DMS 273 (cell line): ENCODE results near the gene DBNDD2.
A peak's percentile ranks its signal among the peaks of the same experiment; 100 is the strongest.

ENCODE experiments used
- DNase-seq: peaks from one replicate; lab custom pipeline; 2025; ENCODE audit not compliant: unreplicated experiment; lab: John Stamatoyannopoulos, UW

The DBNDD2 gene, protein sequence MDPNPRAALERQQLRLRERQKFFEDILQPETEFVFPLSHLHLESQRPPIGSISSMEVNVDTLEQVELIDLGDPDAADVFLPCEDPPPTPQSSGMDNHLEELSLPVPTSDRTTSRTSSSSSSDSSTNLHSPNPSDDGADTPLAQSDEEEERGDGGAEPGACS

DNA sequence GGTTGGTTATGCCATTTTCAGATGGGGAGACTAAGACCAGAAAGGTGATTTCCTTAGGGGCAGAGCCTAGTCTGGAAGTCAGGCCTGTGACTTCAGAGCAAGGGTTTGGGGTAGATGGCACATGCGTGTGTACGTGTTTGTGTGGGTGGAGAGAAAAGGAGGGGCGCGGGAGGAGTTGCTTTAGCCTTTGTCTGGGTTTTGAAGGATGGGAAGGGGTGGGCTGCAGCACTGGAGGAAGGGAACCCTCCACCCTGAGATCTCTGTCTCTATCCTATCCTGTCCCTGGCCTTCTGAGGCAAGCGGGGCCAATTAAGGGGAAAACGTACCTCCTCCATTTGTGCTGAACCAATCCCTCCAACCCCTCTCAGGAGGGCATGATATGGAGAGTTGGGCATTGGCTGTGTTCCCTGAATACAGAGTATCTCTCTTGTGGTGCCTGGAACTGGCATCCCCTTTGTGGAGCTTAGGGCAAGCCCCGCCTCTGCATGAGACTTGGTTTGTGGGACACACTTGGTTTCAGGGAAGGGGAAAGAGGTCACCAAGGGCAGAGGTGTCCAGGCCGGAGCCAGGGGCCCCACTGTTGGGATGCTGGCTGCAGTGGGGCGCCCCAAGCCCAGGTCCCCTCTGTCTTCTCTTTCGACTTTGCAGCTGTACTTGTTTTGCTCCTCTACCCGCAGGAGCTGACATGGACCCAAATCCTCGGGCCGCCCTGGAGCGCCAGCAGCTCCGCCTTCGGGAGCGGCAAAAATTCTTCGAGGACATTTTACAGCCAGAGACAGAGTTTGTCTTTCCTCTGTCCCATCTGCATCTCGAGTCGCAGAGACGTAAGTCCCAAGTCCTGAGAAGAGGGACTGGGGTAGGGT, at the start of gene DBNDD2:
DBNDD2 (plus strand) TSS at position 507 of the 863 bp plus-strand sequence; CDS start at position 686, 179 bp downstream.
- no peak for DNase-seq

DNA sequence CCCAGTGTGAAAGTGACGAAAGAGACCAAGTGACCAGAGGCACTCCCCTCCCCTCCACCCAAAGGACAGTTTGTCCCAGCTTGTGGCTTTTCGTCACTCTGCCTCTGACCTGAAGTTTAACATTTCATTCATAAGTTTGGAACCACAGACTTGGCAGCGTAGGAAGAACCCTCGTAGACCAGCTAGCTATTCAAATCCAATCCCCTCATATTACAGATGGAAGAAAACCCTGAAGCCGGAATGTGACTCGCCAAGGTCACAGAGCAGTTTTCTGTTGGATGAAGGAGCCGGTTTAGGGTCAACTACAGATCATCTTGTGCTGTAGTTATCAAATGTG, 49.1 kb upstream of the DBNDD2 start:
- no peak for DNase-seq

DNA sequence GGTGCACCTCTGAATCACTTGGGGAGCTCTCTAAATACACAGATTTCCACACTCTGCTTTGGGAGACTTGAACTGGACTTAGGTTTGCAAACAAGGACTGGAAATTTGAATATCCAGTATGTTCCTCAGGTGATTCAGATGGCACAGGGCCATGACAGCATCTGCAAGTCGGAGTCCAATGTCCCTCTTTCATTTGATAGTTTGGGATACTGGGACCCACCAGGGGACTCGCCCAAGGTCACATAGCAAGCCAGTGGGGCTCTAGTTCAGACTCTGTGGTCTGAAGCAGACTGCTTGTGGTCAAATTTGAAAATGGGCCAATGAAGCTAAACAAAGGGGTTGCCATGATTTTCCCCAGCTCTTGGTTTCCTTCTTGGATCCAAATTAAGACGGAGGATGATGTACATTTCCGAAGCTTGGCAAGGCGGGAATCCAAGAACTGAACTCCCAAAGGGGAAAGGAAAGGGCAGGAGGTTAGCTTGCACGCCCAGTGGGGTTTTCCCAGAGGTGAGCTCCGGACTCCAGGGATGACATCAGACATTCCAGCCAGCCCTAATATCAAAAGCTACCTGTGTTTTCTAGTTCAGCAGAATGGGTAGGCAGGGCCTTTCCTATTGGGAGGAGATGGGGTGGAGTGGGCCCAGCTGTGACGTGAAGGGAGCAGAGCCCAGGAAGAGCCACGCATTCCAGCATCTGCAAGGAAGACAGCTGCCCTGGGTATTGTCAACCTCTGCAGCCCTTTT, 48.5 kb upstream of the DBNDD2 start:
- DNase-seq, result no peak

DNA sequence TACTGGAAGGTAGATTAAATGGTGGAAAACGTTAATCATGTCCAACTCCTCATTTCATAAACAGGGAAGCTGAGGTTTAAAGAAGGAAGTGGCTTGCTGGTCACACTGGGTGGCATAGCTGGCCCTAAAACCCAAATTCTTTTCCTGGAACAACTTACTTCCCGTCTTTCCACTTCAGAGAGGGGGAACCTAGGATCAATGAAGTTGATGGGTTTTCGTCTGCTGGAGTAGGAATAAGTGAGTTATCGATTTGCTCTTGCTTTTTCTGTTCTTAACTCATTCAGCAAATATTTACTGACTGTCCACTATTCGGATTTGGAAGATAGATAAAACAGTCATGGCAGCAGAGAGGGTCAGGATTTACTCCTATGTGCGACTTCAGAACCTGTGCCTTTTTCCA, 46.3 kb upstream of the DBNDD2 start:
- DNase-seq, result no peak

DNA sequence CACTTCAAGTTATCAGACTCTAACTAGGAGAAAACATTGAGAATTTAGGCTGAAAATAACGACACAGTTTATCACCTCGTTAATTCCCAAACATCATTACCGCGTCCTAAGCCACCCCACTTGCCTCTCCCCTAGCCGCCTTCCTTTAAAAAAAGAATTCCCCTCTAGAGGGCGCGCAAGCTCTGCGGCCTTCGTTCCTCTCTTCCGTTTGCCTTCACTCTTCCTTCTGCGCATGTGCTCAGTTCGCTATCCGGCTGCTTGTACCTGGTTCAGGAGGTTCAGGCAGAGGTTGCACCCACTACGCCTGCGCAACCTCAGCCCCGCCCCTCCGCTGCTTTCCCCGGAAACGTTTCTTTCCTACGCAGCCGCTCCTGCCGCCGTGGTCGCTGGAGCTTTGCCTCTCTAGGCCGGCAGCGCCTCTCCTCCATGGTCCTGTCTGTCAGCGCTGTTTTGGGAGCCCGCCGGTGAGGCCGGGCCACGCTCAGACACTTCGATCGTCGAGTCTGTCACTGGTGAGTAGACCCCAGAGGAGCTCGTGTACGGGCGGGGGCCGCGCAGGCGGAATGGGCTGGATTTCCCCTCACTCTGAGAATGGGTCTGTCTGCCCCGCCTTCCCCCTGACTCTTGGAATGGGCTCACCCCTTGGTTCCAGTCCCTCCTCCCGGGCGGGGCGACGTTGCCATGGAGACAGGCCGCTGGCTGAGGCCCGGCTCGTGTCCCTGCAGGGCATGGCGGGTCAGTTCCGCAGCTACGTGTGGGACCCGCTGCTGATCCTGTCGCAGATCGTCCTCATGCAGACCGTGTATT, 45.1 kb upstream of the DBNDD2 start, which contains the start of gene SYS1:
SYS1 (plus strand) TSS at position 353 of the 807 bp plus-strand sequence; CDS start at position 729, 376 bp downstream.
- peak; percentile 98 for DNase-seq

DNA sequence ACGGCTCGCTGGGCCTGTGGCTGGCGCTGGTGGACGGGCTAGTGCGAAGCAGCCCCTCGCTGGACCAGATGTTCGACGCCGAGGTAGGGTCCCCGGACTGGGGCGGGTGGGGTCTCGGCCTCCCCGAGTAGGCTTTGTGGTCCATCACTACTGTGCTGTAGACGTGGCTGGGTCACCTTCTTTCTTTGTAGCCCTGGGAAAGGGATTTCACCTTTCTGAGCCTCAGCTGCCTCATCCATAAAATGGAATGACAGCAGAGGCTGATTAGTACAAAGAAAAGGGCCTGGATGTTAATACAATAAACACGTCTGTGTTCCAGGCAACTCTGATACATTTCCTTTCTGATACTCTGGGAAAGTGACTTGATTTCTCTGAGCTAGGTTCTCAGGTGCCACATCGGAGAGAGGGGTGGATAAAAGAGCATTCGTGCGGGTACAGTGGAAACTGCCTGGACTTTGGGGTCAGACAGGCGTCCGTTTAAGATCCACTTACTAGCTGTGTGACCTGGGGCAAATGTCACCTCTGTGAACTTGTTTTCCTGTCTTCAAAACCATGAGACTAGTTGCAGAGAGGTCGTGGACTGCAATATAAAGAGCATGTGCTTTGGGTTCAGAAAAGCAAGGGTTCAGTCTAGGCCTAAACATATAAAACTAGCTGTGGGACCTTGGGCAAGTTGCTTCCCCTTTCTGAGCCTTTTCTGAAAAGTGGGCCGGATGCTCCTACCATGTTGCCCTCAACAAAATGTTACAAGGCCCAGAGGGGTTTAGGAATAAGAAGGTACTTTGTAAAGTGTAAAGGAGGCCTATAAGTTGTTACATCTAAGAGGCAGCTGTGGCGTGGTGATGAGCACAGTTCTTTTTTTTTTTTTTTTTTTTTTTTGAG, 44.2 kb upstream of the DBNDD2 start:
- DNase-seq, result no peak

DNA sequence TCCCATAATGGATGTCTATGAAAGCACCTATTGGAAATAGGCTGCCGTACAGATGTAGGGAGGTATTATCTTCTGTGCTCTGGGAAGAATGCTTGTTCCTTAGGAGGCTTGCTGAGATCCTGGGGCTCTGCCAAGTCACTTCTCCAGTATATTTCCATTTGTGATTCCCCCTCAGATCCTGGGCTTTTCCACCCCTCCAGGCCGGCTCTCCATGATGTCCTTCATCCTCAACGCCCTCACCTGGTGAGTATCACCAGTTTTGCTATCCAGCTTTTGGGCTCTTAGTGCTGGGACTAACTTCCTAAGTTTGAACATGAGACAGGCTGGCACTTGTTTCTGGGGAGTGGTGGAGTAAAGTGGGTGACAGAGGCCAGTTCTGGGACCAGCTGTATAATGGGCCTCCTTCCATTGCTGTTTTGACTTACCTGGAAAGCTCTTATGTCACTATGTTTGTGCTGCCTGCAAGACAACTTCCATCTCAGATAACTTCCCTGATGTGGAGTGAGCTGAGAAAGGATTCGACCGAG, 42.6 kb upstream of the DBNDD2 start:
- no peak for DNase-seq

DNA sequence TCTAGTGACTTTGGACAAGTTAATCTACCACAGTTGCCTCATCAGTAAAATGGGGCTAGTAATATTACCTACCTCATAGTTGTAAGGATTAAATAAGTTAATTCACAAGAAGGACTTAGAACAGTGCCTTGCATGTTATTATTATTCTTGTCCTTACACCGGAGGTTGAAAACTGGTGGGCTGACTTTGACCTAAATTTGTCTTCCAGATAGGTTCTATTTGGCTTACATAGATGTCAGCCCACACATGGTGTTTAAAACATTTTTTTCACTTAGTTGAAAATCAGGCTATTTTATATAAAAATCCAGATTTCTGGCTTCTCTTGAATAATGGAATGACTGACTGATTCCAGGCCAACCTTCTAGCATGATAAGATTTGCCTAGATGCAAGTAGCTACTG, 41.9 kb upstream of the DBNDD2 start:
- DNase-seq, result no peak

DNA sequence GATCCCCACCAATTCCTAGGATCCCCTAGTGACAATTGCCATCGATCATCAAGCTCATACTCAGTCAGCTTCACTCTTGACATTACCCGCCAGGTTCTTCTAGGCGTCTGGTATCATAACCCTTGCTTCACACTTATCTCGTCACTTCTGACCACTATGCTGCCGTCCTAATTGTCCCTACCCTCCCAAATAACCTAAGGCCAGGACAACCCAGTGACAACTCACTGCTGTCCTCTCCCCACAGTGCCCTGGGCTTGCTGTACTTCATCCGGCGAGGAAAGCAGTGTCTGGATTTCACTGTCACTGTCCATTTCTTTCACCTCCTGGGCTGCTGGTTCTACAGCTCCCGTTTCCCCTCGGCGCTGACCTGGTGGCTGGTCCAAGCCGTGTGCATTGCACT, 41.5 kb upstream of the DBNDD2 start:
- DNase-seq, result no peak

DNA sequence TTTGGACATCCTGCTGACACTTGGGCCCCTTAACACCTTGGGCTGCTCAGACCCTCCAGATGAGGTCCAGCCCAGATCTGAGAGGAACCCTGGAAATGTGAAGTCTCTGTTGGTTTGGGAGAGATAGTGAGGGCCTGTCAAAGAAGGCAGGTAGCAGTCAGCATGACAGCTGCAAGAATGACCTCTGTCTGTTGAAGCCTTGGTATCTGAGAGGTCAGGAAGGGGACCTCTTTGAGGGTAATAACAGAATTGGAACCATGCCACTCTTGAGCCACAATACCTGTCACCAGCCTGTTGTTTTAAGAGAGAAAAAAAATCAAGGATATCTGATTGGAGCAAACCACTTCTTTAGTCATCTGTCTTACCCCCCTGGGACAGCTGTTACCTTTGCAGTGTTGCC, 41.0 kb upstream of the DBNDD2 start:
- DNase-seq, result no peak

DNA sequence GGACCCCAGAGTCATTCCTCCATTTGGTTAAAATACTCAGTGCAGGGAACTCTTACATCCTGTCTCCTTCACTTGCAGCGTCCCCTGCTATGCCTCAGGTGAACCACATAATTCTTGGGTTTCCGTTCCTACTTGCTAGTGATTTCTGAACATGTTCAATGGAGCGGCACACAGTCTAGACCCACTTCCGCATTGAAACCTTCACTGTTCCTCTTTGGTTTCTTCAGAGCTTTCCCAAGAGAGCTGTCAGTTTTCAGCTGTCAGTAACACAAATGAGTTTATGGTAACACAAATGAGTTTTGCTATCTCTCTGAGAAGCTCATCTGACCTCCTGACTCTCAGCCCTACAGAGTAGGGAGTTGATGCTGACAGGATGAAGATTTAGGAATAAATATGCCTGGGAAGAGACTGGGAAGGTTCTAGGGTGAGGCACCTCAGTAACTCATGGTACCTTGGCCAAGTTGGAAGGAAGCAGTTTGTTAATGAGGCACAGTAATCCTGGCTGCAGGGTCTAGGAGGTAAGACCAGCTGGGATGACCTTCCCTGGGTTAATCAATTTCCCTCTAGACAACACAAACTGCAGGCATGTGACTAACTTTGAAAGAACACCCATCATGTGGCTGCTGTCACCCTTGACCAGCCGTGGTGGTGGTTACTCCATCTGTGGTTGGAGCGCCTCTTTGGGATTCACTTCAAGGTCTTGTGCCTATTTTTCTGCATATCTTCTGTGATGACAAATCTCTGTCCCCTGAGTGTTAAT, 39.7 kb upstream of the DBNDD2 start:
- DNase-seq, result no peak

DNA sequence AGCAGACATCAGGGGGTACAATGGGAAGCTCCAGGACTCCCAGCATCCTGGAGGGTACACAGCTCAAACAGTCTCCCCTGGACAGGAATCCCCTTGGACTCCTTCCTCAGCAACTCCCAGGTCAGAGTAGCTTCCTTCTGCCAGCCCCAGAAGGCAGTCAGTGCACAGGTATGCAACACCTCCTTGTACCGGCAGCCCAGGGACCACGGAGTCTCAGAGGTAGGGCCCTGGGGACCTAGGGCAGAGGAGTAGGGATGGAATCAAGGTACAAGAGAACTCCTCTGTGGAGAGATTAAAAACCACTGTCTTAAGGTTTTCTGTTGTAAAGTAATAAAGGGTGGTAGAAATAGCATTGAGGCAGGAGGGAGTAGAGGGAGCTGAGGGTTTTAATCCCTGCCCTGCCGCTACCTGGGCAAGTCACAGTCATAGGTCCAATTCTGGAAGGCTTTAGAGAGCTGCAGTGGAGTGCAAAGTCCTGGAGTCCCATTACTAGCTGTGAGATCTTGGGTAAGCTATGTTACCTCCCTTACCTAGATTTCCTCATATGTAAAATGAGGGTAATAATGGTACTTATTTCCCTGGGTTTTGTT, 37.4 kb upstream of the DBNDD2 start:
- DNase-seq, result no peak

DNA sequence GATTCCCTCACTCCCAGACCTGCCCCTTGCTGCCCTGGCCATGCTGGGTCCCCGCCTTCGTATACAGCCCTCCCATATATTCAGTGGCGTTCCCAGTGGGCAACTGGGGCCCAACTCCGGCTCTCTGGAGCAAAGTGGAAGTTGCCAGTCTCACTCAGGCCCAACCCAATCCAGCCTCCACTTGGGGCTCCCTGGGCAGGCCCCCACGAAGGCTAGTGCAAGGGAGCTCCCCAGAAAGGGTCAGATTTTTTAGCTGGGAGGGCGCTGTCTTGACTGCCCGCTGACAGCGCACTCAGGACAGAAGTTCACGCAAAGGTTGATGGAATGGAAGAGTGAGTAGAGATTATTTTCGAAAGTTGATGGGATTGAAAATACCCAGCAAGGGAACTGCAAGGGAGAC, 35.8 kb upstream of the DBNDD2 start:
- no peak for DNase-seq

DNA sequence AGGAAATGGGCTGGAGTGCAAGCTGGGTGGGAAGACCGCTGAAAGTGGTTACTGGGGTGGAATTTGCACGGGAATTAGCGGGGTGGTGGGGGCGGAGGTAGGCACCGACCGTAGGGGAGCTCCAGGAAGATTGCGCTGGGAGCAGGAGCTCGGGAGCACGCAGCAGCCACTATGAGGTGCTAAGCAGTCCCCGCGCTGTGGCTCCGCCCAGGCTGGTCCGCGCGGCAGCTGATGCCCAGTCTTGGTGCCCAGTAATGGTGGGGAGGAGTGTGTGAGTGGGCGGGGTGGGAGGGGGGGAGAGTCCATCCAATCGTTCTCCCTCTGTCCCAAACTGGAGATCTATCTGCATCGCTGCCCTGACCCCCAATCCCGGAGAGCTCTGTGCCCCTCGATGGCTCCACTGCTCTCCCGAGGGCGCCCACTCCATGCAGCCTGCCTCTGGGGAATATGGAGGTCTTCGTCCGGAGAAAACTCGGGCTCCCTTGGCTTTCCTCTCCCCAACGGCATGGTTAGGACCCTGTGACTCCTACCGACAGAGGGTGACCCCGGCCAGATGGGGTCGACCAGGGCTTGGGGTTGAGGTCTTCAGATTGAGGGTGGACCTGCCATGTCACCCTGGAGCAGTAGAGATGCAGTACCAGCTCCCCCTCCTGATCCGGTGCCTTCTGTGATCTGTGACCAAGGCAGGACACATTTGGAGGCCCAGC, 35.3 kb upstream of the DBNDD2 start:
- DNase-seq, result no peak

DNA sequence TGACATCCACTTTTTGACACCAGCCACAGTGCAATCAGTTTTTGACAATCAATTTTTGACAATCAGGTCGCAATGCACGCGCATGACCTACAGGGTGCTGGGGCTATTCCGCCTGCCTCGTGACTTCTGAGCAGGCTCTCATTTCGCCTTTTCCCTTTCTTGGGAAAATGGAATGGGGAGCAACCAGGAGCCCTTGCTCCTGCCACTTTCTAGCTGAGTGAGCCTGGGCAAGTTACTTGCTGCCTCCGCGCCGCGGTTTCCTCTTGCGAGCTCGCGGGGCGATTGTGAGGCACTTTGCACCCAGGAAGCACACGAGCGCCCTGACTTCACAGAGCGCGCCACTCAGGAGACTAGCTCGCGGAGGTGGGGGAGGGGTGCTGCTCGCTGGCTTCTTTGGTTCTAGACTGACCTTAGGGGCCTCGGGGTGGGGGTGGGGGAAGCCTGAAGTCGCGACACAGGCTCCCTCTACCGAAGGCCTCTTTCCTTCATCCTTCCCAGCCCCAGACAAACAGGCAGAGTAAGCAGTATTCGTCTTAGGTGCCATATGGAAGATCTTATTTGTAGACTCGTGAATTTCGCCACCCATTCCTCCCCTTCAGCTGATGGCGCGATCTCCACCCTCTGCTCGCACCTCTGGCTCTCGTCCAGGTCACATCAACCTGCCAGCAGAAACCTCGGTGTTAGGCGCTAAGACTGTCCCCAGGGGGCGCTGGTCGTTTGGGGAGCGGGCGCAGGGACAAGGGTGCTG, 34.6 kb upstream of the DBNDD2 start:
- peak; percentile 89 for DNase-seq

DNA sequence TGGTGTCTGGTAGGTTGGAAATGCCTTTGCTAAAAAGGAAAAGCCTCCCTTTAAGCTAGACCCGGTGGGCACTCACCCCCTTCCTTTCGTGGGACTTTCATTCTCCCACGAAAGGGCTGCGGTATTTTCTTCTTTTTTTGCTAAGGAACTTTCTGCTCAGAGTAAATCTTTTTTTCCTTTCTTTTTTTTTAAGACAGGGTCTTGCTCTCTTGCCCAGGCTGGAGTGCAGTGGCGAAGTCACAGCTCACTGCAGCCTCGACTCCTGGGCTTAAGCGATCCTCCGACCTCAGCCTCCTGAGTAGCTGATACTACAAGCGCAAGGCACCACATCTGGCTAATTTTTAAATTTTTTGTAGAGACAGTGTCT, 34.0 kb upstream of the DBNDD2 start:
- no peak for DNase-seq

DNA sequence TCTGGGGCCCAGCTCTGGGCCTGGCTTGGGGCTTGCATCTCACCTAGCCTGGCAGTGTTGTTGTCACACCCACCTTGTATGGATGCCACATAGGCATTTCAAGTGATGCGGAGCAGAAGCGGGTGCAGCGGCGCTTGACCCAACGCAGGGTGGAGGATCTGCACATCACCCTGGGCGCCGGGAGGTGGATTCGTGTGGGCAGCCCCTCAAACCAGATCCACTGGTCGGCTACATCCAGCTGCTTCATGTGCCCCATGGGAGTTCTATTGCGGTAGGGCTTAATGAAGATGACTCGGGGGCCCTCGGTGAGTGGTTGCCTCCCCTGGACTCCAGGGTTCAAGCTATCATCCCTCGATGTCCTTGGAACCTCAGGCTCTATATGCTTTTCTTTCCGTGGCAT, 33.1 kb upstream of the DBNDD2 start:
- no peak for DNase-seq

DNA sequence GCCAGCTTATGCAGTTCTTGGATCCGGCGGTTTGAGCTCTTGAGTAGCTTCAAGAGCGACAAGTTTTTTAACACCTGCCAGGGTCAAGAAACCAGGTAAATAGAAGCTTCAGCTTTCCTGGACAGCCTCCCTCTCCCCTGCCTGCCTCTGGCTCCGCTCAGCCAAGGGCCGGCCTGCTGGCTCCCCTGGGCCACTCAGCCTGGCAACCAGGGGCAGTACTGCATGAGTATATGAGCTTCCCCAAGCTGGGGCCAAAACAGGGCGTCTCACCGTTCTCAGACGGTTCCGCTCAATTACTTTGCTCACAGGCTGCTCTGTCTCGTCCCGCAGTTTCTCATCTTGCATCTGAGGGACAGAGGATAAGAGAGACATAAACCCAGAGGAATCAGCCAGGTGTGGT, 30.8 kb upstream of the DBNDD2 start:
- DNase-seq, result no peak
